Right renal cortex interstitium (tissue), 3 donors: ENCODE measurements around the gene PPP1R13L. TPM values are rescaled to one million over a fixed set of nuclear protein-coding genes. Genes with fewer than 3 reads are reported as not detected.
"Not testable (repeated sequence)": the region's sequence is repeated elsewhere in the genome, so short reads cannot be mapped to it uniquely, and the experiment has no call there.

ENCODE experiments used
- DNase-seq, 3 donors: peaks; one replicate each; pipeline ENCODE4 v3.0.0-alpha.2; 2013; ENCODE audit warnings: low read depth in 3 of 3, low spot score in 2 of 3
- polyA plus RNA-seq, 3 donors: library from polyadenylated mRNA; unstranded; fragments of 120-200 nt; gene quantifications; one replicate each; pipeline ENCODE4 v1.2.1, GENCODE V29; 2013; ENCODE audit not compliant: insufficient read length in 3 of 3

PPP1R13L gene
- polyA plus RNA-seq, 3 donors, result 6.2 to 8.9 (median 6.5) TPM

GRCh38 chr19:45348367-45349125, 56.3 kb downstream of the PPP1R13L start:
- DNase-seq, result no peak

DNA sequence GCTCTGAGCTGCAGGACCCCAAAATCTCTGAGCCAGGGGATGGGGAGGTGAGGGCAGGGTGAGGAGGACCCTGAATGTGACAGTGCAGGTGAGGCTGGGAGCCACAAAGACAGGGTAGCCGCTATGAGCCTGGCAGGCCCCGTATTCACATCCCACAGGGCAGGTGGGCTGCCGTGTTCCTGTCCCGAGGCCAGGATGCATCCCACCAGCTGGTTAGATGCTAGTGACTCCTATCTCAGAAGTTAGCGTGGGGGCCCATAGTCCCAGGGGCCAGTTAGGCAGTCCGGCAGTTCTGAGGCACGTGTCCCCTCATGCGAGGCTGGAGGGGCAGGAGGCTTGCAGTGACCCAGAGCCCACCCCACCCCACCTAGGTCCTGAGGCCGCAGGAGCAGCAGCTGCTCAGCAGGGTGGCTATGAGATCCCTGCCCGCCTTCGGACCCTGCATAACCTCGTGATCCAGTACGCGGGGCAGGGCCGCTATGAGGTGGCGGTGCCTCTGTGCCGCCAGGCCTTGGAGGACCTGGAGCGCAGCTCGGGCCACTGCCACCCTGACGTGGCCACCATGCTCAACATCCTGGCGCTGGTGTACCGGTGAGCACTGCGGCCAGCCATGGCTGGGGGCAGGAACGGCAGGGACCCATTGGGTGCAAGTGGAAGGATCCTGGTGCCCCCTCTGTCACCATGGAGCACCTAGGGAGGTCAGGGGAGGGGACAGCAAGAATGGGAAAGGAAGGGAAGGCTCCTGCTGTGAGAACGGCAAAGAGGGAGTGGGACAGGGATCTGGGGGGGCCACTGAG, 57.1 kb downstream of the PPP1R13L start:
- no peak for DNase-seq

DNA sequence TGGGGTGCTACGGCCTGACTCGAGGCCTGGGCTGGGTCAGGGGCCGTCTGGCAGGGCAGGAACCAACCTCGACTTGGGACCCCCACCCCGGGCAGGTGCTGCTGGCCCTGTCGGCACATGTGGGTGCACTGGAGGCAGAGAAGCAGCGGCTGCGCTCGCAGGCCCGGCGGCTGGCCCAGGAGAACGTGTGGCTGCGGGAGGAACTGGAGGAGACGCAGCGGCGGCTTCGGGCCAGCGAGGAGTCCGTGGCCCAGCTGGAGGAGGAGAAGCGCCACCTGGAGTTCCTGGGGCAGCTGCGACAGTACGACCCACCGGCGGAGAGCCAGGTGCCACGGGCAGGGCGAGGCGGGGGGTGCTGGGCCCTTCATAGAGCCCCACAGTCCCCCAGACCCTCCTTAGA, 58.4 kb downstream of the PPP1R13L start:
- no peak for DNase-seq

- DNase-seq, result no peak
These were observed 59.4 kb downstream of the PPP1R13L start for GRCh38 chr19:45345506-45345860.

DNA sequence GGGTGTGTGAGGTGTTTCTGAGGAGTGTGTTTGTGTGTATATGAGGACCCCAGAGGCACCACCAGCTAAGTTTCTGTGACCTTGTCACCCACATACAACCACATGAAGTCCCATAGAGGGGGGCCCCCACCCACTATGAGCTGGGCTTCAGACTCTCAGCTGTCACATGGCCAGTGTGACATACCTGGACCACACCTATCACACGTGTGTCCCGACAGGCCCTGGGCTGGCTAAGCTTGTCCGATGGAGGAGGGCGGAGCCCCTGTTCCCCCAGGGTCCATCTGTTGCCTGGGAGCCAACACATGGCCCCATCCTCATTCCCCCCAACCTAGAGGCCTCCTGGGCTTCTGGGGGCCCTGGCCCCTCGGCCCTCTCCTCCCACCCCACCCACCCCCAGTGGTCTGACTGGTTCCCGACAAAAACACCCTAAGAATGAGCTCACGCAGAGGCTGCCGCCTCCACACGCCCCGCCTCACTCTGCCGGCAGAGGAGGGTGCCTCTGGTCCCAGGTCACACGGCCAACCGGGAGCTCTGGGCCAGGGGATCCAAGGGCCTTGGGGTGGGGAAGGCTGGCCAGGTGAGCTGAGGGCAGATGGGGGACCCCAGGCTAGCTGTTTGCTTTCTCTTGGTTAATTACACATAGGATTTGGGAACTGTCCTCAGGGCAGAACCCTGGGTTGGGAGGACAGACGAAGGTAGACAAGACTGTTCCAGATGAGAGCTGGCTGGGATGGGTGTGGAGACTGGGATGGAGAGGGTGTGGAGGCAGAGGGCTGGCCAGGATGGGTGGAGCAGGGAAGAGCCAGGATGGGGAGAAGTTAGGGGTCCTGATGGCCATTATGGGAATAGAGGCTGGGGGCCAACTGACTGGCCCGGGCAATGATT, 60.0 kb downstream of the PPP1R13L start:
- DNase-seq, result no peak

GRCh38 chr19:45342911-45343310, 62.0 kb downstream of the PPP1R13L start:
- no peak for DNase-seq

DNA sequence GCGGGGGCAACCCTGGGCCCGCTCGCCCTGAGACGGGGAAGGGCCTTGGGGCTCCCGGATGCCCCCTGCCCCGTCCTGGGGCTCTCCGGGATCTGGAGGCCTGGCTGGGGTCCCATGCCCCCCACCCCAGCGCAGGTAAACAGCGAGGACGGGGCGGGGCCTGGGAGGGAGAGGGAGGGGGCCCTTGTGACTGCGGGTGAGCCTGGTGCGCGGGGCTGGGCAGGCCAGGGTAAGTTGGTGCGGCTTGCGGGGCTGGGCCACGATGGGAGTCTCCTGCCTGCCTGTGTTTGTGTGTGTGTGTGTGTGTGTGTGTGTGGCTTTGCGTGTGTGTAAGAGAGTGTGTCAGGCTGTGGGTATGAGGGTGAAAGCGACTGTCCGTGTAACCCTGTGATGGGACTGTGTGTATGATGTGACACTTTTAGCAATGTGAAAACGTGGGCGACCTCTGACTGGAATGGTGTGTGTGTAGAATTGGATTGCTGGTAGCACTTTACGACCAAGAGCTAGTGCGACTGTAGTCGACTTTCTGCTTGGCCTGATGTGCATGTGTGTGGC, 63.9 kb downstream of the PPP1R13L start:
- no peak for DNase-seq

DNA sequence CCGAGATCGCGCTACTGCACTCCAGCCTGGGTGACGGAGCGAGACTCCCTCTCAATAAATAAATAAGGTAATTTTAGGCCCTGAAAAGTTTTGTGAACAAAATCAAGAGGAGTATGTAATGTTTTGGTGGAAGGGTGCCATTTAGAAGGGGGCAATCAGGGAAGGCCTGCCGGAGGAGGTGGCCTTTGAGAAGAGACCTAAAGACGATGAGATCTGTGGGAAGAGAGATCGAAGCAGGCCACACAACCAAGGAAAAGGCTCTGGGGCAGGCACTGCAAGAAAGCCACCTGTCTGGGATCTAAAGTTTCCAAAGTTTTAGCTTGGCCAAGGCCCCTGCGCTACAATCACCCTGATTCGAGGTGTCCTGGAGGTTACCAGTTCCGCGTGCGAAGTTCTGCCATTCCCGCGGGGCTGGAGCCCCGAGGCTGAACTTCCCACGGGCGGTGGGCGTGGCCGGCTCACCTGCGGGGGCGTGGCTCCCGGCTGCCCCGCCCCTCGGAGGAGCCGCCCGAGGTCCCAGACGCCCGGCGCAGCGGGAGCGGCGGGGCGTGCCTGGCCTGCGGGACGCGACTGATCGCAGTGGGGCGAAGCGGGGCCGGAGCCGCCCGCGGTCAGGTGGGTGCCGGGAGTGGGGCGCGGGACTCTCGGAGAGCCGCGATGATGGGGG, 64.5 kb downstream of the PPP1R13L start, which contains the start of gene KLC3:
TSS of gene KLC3 (plus strand) at position 519 of the 667 bp plus-strand sequence. CDS start 4,792 bp downstream, outside the sequence.
- DNase-seq, result no peak

DNA sequence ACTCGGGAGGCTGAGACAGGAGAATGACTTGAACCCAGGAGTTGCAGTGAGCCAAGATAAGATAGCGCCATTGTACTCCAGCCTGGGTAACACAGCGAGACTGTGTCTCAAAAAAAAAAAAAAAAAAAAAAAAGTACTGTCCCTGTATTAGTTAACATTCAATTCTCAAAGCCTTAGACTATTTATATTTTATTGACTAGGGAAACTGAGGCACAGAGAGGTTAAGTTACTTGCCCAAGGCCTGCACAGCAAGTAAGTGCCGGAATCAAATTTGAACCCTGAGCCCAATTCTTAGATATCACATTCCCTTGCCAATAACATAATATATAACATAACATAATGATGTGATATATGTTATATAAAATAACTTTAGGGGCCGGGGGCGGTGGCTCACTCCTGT, 65.2 kb downstream of the PPP1R13L start:
- no peak for DNase-seq

GRCh38 chr19:45336696-45337251, 68.1 kb downstream of the PPP1R13L start:
- no peak for DNase-seq

- DNase-seq, result not testable (repeated sequence)
These were observed 70.0 kb downstream of the PPP1R13L start for GRCh38 chr19:45334881-45335280.

GRCh38 chr19:45333609-45334303, 71.1 kb downstream of the PPP1R13L start:
- DNase-seq, result no peak

GRCh38 chr19:45331411-45331810, 73.5 kb downstream of the PPP1R13L start:
- DNase-seq, result no peak

Other genes starting within 250 kb of the PPP1R13L start
- under 1 TPM; 0.11 TPM for gene NKPD1, start 244.1 kb downstream of the PPP1R13L start, polyA plus RNA-seq
- gene TRAPPC6A, start 226.8 kb downstream of the PPP1R13L start, polyA plus RNA-seq, result 10 to 100 TPM; 25.5 to 33.2 (median 32.4) TPM
- 10 to 100 TPM in 2 of 3 donors, 1 to 10 TPM in 1; 8.8 to 11.6 (median 10.5) TPM for gene BLOC1S3, start 226.3 kb downstream of the PPP1R13L start, polyA plus RNA-seq
- gene EXOC3L2, start 159.7 kb downstream of the PPP1R13L start, polyA plus RNA-seq, result 1 to 10 TPM; 6.0 to 7.1 (median 7.0) TPM
- gene MARK4, start 153.8 kb downstream of the PPP1R13L start, polyA plus RNA-seq, result 10 to 100 TPM; 38.3 to 41.9 (median 39.6) TPM
- gene CKM, start 82.2 kb downstream of the PPP1R13L start, polyA plus RNA-seq, result 1 to 10 TPM in 1 of 3 donors, under 1 TPM in 2; 0.57 to 1.7 (median 0.79) TPM
- 1 to 10 TPM in 2 of 3 donors, under 1 TPM in 1; 0.97 to 1.1 (median 1.1) TPM for gene KLC3, start 64.3 kb downstream of the PPP1R13L start, polyA plus RNA-seq
- gene ERCC2, start 34.5 kb downstream of the PPP1R13L start, polyA plus RNA-seq, result 10 to 100 TPM; 27.7 to 34.3 (median 33.7) TPM
- gene POLR1G, start 1.6 kb upstream of the PPP1R13L start, polyA plus RNA-seq, result 1 to 10 TPM; 2.8 to 3.6 (median 3.1) TPM
- gene ERCC1, start 18.8 kb upstream of the PPP1R13L start, polyA plus RNA-seq, result 10 to 100 TPM; 62.5 to 68.7 (median 68.7) TPM
- 10 to 100 TPM; 14.3 to 88.2 (median 22.1) TPM for gene FOSB, start 62.9 kb upstream of the PPP1R13L start, polyA plus RNA-seq
- 10 to 100 TPM in 1 of 3 donors, 1 to 10 TPM in 2; 7.6 to 11.1 (median 9.0) TPM for gene RTN2, start 92.0 kb upstream of the PPP1R13L start, polyA plus RNA-seq
- gene PPM1N, start 93.4 kb upstream of the PPP1R13L start, polyA plus RNA-seq, result under 1 TPM in 2 of 3 donors, not detected in 1; 0.17 to 0.24 TPM
- gene VASP, start 102.4 kb upstream of the PPP1R13L start, polyA plus RNA-seq, result 10 to 100 TPM; 45.6 to 49.3 (median 48.8) TPM
- gene OPA3, start 179.7 kb upstream of the PPP1R13L start, polyA plus RNA-seq, result 10 to 100 TPM in 2 of 3 donors, 1 to 10 TPM in 1; 9.7 to 12.0 (median 10.5) TPM
- gene GPR4, start 197.1 kb upstream of the PPP1R13L start, polyA plus RNA-seq, result 1 to 10 TPM; 4.7 to 5.5 (median 4.9) TPM
- gene EML2, start 234.3 kb upstream of the PPP1R13L start, polyA plus RNA-seq, result 10 to 100 TPM; 17.1 to 20.6 (median 17.2) TPM